HL-60/S4 treated with phorbol 12-myristate 13-acetate at 8.2 ng/mL for 4 days and 3 days (cell line): ENCODE measurements around the gene FOXP1.

Source experiments
- in situ Hi-C: fragments of 300-500 bp; cut with MboI; formaldehyde crosslinking; loops from 2 replicates; pipeline ENCODE4 v1.15.0; 2022; ENCODE audit warnings: low sequenced_read_pairs

The FOXP1 gene

GRCh38 chr3:71433631-71434030 is 149.9 kb downstream of the FOXP1 start:
- in situ Hi-C loops = no loop called here

- in situ Hi-C loops = no loop called here
These were observed 151.2 kb downstream of the FOXP1 start for GRCh38 chr3:71432044-71432975.

DNA sequence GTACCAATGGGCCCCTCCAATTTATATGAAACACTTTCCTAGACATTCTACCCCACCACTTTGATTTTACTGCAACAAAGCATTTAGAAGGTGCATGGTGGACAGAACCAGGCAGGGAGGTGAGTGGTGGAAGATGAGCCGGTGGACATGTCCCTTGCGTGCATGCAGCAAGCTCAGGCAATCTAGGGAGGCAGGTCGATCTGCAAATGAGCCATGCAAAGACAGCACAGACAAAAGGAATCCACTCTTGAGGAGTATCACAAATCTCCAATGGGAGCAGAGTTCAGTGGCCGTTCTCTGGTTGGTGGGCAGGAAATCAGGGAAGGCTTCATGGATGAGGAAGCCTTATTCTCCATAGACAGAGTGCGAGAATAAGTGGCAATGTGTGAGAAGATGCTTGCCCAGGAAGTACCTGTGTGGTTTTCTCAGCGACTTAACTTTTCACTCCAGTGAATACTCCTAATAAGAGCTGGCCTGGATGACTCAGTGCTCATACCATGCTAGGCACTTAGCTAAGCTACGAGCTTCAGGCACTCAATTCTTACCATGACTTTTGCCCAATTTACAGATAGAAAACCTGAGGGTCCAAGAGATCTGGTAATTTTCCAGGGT is 152.5 kb downstream of the FOXP1 start:
- in situ Hi-C loops = no loop called here

DNA sequence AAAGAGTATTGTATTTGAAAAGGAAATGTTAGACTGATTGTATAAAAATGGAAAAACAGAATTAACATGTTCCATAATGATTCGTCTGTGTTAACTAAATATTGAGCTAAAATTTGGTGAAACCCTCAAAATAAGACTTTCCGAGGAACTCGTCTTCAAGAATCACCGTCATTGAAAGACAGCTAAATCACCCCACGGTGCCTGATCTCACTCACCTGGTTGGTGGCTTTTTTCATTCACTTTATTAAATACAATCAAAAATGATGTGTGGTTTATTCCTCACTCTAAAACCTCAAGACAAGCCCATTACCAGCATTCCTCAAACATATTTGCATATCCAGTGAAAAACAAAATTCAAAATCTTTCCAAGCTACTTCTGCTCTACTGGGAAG is 153.9 kb downstream of the FOXP1 start:
- in situ Hi-C loops = no loop called here

DNA sequence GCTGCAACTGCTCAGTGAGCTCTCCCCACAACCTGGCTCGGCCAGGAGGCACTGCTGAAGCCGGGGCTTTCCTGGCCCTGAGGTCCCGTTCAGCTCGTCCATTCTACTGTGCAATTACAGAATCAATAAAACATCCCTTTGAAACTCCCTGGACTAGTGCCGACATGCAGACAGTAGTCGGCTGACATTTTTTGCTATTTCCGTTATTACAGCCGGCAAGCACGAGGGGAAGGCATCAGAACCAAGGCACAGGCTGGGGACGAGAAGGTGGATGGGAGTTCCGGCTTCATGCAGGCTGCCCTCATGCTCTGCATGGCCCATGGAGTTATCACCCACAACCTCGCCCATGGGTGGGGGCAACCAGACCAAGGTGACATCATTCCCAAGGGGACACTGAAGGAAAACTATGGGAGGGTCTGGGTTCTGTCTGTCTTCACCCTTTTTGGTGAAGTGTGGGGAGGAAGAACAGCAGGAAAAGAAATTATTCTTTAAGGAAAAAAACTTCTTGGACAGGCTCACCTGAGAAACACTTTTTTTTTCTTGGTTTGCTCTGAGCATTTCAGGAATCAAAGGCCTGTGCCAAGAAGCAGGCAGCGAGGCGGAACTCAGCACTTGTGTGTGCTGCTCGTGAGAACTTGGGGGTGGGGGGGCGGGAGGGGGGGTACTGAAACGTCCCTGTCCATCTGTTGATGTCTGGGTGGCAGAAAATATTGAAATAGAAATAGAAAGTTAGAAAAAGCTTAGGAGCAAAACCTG is 154.5 kb downstream of the FOXP1 start:
- in situ Hi-C loops = no loop called here

DNA sequence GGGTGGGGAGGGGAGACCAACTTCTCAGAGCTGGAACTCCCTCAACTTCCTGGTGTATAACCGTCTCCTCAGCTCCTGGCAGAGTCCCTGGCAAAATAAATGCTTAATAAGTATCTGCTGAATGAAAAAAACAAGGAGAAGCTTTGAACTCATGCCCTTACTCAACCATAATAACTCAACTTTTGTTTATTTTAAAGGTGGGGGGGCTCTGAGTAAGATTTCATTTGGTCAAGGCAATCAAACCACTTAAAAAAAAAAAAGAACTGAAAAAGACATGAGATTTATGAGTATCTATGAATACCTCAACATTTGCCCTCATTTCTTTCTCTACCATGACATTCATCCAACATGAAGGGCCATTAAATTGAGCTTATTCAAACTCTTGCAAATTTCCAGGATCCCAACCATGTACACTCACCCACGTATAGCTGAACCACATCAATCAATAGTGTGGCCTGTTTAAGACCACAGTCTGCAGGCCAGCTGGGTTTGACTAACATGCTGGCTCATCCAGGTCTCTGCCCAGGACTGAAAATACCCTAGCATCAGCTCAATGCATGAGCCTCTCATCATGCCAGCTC is 157.9 kb downstream of the FOXP1 start:
- in situ Hi-C loops = no loop called here

- in situ Hi-C loops = no loop called here
These were observed 160.2 kb downstream of the FOXP1 start for GRCh38 chr3:71423151-71423906.

DNA sequence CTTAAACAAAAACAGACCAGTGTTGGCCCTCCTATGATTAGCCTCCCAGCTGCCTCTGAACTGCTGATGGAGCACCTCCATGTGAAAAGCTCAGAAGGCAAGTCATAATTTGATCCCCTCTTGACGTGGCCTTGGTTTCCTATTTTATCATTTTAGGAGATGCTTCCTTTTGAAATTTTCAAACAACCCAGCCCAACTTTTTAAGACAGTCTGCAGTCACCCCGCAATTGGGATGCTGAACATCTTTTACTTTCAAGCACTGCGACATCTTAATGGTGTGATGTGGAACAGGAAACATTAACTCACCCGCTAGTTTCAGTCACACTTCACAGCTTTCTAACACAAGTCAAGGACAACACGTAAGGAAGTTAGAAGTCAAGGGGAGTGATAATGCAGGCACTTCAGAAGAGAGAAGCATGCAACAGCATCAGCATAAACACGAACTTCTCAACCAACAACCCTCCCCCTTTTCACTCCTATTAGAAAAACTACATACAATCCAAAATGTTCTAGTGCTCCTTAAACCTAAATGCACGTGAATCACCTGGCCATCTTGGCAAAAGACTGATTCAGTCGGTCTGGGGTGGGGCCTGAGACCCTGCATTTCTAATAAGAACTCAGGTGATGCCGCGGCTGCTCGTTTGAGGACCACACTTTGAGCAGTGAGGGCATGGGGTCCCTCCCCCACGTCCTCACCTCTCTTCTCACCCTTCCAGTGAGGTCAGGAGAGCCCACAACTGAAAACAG is 161.5 kb downstream of the FOXP1 start:
- in situ Hi-C loops = no loop called here

DNA sequence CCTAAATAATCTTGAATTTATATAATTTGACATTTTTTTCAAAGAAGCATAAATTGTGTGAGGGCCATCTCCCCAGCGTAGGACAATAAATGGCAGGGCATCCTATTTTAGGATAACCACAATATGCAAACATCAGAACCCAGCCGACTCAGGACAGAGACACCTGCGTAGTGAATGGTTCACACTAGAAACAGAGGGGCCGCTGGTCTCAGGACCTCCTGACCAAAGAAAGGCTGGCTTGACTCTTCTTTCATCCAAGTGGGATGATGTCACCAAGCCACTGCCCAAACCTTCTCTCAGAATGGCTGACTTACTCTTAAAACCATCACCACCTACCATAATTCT is 162.1 kb downstream of the FOXP1 start:
- in situ Hi-C loops = no loop called here

GRCh38 chr3:71419369-71419768 is 164.2 kb downstream of the FOXP1 start:
- in situ Hi-C loops = no loop called here

- in situ Hi-C loops = no loop called here
These were observed 165.7 kb downstream of the FOXP1 start for GRCh38 chr3:71417791-71418190.

DNA sequence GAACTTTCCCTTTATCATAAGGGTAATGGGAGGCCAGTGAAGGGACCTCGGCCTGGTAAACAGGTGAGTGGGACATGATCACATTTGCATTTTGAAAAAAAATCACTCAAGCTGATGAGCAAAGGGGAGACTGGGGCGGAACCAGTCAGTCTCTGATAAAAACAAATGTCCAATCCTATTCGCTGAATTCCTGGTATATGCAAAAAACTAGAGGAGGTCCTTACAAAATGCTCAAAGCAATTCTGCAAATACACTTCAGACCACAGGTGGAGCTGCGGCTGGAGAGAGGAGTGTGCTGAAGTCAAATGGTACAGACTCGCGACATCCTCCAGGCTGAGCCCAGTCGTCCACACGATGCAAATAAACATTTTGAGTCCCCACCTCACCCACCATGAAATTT is 166.7 kb downstream of the FOXP1 start:
- in situ Hi-C loops = no loop called here

DNA sequence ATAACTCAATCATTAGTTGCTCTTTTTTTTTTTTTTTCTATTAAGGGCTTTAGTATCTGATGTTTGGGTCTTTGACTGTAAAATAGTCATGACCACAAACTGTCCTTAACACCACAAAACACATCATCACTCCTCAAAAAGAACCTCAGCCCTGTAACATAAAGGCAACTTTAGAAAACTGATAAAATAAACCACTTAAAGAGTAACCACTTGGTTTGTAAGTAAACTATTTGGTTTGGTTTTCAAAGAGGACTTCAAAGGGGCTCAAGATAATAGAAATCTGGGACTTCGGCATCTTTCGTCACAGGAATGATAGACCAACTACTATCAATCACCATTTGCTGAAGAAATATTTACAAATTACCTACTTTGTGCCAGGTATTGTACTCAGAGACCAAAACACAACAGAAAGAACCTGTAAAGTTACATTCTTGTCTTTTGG is 167.8 kb downstream of the FOXP1 start:
- in situ Hi-C loops = no loop called here

GRCh38 chr3:71414189-71414927 is 169.2 kb downstream of the FOXP1 start:
- in situ Hi-C loops = no loop called here

DNA sequence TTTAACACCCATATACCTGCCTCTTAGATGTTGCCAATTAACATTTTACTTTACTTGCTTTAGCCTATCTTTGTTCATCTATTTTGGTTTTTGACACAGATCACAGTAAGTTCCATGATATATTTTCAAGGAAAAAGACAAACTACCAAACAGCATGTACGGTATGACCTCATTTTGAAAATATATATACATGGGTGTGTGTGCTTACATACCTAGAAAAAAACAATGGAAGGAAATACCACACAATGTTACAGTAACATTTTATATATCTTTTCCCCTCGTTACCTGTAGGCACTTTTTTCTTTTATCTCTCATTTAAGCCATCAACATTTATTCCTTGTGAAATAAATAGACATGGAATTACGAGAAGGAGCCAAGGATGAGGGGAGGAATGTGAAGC is 170.0 kb downstream of the FOXP1 start:
- in situ Hi-C loops = no loop called here

GRCh38 chr3:71409352-71409751 is 174.2 kb downstream of the FOXP1 start:
- in situ Hi-C loops = no loop called here

- in situ Hi-C loops = no loop called here
These were observed 174.6 kb downstream of the FOXP1 start for GRCh38 chr3:71408903-71409302.

DNA sequence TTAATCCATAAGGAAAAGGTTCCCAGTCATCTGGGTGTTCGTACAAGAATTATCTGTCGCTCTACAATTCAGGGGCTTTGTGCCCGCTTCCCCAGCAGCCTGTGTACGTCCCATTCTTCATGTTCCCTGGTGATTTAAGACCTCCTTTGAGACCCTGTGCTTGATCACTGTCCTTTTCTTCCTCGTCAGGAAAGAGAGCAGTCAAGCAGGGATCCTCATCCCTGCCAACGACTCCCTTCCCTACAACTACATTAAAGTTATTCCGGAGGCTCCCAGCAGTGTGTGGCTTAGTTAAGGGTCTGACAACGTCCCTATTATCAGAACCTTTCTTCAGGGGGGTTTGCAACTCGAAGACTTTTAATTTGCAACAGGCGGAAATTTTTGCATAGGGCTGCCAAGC is 175.7 kb downstream of the FOXP1 start:
- in situ Hi-C loops = no loop called here
